WTC11 (cell line): Measurements from ENCODE around the gene MEF2D. TPM values are rescaled to one million over a fixed set of nuclear protein-coding genes. Genes with fewer than 3 reads are reported as not detected.

ENCODE experiments used
- ATAC-seq: fragments of 200-7000 bp; cut with Tn5 transposase; 2 replicates; pipeline ENCODE4 v1.10.0; 2021; ENCODE audit warnings: mild to moderate bottlenecking, moderate library complexity
- CTCF ChIA-PET: fragments of 300-600 bp; sonication (Branson Sonifier 250); formaldehyde crosslinking; loops from one replicate; lab custom pipeline; 2021; ENCODE audit warnings: antibody characterized with exemption; lab: Charles Lee
- POLR2A ChIA-PET: fragments of 350-600 bp; sonication (Branson Sonifier 250); formaldehyde crosslinking; loops from one replicate; lab custom pipeline; 2021; ENCODE audit warnings: antibody characterized with exemption; lab: Charles Lee
- DNase-seq: peaks from one replicate; pipeline ENCODE4 v3.0.0; 2021; ENCODE audit warnings: low spot score
- H3K27ac Mint-ChIP-seq: 2 replicates; pipeline ENCODE4 v1.8.0; 2021; ENCODE audit warnings: mixed read lengths
- H3K27me3 Mint-ChIP-seq: 2 replicates; pipeline ENCODE4 v1.8.0; 2021; ENCODE audit warnings: low read depth, mild to moderate bottlenecking, moderate library complexity, mixed read lengths
- H3K36me3 Mint-ChIP-seq: 2 replicates; pipeline ENCODE4 v1.8.0; 2021; ENCODE audit warnings: mixed read lengths
- H3K4me1 Mint-ChIP-seq: 2 replicates; pipeline ENCODE4 v1.8.0; 2022; ENCODE audit warnings: mixed read lengths
- H3K4me3 Mint-ChIP-seq: 2 replicates; pipeline ENCODE4 v1.8.0; 2021; ENCODE audit warnings: mild to moderate bottlenecking, moderate library complexity, mixed read lengths
- H3K9me3 Mint-ChIP-seq: 2 replicates; pipeline ENCODE4 v1.8.0; 2021; ENCODE audit warnings: mixed read lengths
- MYBL2 ChIP-seq: sonication (generic); formaldehyde crosslinking; IDR thresholded peaks from 2 replicates; pipeline ENCODE4 v1.8.1; 2023; ENCODE audit warnings: mild to moderate bottlenecking, moderate library complexity, missing genetic modification reagents
- NR2C2 ChIP-seq: sonication (generic); formaldehyde crosslinking; IDR thresholded peaks from 2 replicates; pipeline ENCODE4 v1.8.0; 2022; ENCODE audit warnings: mild to moderate bottlenecking, missing genetic modification reagents
- SOX15 ChIP-seq: fragments of 250-450 bp; sonication (Bioruptor Pico); IDR thresholded peaks from 2 replicates; pipeline ENCODE4 v1.9.0; 2021; ENCODE audit warnings: mild to moderate bottlenecking
- ZNF396 ChIP-seq: fragments of 250-450 bp; sonication (Bioruptor Pico); IDR thresholded peaks from 2 replicates; pipeline ENCODE4 v1.8.0; 2021; ENCODE audit warnings: mild to moderate bottlenecking, moderate library complexity, borderline replicate concordance
- total RNA-seq: library from RNA; stranded (reverse); gene quantifications from 3 replicates; pipeline ENCODE4 v1.2.3, GENCODE V29; 2021
- TF ChIP-seq, protein P1 (sequence below): sonication (generic); formaldehyde crosslinking; IDR thresholded peaks from 2 replicates; pipeline ENCODE4 v1.8.0; 2022; ENCODE audit warnings: mild to moderate bottlenecking, missing genetic modification reagents
- TF ChIP-seq, protein P2 (sequence below): sonication (generic); formaldehyde crosslinking; IDR thresholded peaks from 2 replicates; pipeline ENCODE4 v1.8.0; 2022; ENCODE audit warnings: missing genetic modification reagents
- TF ChIP-seq, protein P3 (sequence below): fragments of 250-450 bp; sonication (Bioruptor Pico); IDR thresholded peaks from 2 replicates; pipeline ENCODE4 v1.8.0; 2021; ENCODE audit warnings: mild to moderate bottlenecking
- TF ChIP-seq, protein P4 (sequence below): sonication (generic); formaldehyde crosslinking; IDR thresholded peaks from 2 replicates; pipeline ENCODE4 v1.8.1; 2023; ENCODE audit warnings: mild to moderate bottlenecking, missing genetic modification reagents, moderate library complexity
- TF ChIP-seq, protein P5 (sequence below): fragments of 250-450 bp; sonication (Bioruptor Pico); IDR thresholded peaks from 2 replicates; pipeline ENCODE4 v1.9.0; 2021; ENCODE audit warnings: mild to moderate bottlenecking
- TF ChIP-seq, protein P6 (sequence below): sonication (generic); formaldehyde crosslinking; IDR thresholded peaks from 2 replicates; pipeline ENCODE4 v1.8.0; 2022; ENCODE audit warnings: mild to moderate bottlenecking, missing genetic modification reagents
- TF ChIP-seq, protein P7 (sequence below): fragments of 250-450 bp; sonication (Bioruptor Pico); IDR thresholded peaks from 2 replicates; pipeline ENCODE4 v2.1.2; 2022; ENCODE audit warnings: mild to moderate bottlenecking, moderate library complexity
- TF ChIP-seq, protein P8 (sequence below): sonication (generic); formaldehyde crosslinking; conservative IDR thresholded peaks from 2 replicates; pipeline ENCODE4 v1.8.1; 2022; ENCODE audit warnings: mild to moderate bottlenecking, missing genetic modification reagents
- TF ChIP-seq, protein P9 (sequence below): sonication (generic); formaldehyde crosslinking; conservative IDR thresholded peaks from 2 replicates; pipeline ENCODE4 v1.8.1; 2023; ENCODE audit warnings: mild to moderate bottlenecking, low read depth, missing genetic modification reagents, moderate library complexity

The MEF2D gene
- total RNA-seq, 1 experiment from 2014 or later: 24.1 TPM

DNA sequence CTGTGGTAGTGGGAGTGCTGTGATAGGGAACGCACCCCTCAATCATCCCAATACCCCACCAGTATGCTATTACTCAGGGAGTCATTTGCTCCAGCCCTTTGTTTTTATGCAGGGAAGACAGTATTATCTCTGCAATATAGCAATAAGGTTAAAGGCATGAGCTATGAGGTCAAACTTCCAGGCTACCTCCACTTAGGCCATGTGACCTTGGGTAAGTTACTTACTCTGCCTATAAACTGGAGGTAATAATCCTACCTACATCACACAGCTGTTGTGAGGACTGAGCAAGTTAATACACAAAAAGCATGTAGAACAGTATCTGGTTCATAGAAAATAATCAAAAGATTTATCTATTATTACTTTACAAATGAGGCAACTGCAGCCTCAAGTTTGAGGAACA lies 30.1 kb downstream of the MEF2D start (continued):
- TF ChIP-seq, protein P1, sequence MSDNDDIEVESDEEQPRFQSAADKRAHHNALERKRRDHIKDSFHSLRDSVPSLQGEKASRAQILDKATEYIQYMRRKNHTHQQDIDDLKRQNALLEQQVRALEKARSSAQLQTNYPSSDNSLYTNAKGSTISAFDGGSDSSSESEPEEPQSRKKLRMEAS: no peak
- TF ChIP-seq, protein P2, sequence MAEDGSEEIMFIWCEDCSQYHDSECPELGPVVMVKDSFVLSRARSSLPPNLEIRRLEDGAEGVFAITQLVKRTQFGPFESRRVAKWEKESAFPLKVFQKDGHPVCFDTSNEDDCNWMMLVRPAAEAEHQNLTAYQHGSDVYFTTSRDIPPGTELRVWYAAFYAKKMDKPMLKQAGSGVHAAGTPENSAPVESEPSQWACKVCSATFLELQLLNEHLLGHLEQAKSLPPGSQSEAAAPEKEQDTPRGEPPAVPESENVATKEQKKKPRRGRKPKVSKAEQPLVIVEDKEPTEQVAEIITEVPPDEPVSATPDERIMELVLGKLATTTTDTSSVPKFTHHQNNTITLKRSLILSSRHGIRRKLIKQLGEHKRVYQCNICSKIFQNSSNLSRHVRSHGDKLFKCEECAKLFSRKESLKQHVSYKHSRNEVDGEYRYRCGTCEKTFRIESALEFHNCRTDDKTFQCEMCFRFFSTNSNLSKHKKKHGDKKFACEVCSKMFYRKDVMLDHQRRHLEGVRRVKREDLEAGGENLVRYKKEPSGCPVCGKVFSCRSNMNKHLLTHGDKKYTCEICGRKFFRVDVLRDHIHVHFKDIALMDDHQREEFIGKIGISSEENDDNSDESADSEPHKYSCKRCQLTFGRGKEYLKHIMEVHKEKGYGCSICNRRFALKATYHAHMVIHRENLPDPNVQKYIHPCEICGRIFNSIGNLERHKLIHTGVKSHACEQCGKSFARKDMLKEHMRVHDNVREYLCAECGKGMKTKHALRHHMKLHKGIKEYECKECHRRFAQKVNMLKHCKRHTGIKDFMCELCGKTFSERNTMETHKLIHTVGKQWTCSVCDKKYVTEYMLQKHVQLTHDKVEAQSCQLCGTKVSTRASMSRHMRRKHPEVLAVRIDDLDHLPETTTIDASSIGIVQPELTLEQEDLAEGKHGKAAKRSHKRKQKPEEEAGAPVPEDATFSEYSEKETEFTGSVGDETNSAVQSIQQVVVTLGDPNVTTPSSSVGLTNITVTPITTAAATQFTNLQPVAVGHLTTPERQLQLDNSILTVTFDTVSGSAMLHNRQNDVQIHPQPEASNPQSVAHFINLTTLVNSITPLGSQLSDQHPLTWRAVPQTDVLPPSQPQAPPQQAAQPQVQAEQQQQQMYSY (CRISPR knock-in tag): no peak

DNA sequence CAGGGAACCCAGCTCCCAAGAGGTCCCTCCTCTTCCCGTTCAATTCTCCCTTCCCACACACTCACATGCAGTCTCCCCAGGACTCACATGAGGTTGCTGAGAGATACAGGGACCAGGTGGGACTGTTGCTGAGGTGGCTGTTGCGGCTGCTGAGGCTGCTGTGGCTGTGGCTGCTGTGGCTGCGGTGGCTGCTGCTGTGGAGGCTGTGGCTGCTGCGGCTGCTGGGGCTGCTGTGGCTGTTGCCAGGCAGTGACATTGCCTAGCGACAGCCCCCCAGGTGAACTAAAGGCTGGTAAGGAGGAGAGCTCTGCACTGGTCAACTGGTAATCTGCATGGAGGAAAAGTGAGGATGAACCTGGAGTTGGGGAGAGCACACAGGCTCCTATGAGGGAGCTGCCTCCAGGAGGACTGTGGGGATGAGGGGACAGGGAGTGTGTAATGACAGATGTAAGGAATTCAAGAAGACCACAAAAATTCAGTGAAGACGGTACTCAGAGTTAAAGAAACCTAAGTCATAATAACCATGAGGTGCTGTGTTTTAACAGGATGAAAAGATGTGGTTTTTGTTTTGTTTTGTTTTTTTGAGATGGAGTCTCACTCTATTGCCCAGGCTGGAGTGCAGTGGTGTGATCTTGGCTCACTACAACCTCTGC lies 31.8 kb downstream of the MEF2D start:
- H3K9me3 Mint-ChIP-seq: no peaks in the 10 kb centered on the region
- ATAC-seq (no peak), DNase-seq (no peak)
- POLR2A ChIA-PET: no interaction called here
- H3K4me1 Mint-ChIP-seq: peaks cover 27% of the 10 kb centered on the region
- peaks cover 13% of the 10 kb centered on the region for H3K36me3 Mint-ChIP-seq
- TF ChIP-seq, protein P3, sequence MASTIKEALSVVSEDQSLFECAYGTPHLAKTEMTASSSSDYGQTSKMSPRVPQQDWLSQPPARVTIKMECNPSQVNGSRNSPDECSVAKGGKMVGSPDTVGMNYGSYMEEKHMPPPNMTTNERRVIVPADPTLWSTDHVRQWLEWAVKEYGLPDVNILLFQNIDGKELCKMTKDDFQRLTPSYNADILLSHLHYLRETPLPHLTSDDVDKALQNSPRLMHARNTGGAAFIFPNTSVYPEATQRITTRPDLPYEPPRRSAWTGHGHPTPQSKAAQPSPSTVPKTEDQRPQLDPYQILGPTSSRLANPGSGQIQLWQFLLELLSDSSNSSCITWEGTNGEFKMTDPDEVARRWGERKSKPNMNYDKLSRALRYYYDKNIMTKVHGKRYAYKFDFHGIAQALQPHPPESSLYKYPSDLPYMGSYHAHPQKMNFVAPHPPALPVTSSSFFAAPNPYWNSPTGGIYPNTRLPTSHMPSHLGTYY (CRISPR knock-in tag): no peak
- no peak for TF ChIP-seq SOX15 (CRISPR knock-in tag)
- TF ChIP-seq, protein P4, sequence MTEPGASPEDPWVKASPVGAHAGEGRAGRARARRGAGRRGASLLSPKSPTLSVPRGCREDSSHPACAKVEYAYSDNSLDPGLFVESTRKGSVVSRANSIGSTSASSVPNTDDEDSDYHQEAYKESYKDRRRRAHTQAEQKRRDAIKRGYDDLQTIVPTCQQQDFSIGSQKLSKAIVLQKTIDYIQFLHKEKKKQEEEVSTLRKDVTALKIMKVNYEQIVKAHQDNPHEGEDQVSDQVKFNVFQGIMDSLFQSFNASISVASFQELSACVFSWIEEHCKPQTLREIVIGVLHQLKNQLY (CRISPR knock-in tag): no peak
- TF ChIP-seq ZNF396 (CRISPR knock-in tag): no peak
- TF ChIP-seq, protein P5, sequence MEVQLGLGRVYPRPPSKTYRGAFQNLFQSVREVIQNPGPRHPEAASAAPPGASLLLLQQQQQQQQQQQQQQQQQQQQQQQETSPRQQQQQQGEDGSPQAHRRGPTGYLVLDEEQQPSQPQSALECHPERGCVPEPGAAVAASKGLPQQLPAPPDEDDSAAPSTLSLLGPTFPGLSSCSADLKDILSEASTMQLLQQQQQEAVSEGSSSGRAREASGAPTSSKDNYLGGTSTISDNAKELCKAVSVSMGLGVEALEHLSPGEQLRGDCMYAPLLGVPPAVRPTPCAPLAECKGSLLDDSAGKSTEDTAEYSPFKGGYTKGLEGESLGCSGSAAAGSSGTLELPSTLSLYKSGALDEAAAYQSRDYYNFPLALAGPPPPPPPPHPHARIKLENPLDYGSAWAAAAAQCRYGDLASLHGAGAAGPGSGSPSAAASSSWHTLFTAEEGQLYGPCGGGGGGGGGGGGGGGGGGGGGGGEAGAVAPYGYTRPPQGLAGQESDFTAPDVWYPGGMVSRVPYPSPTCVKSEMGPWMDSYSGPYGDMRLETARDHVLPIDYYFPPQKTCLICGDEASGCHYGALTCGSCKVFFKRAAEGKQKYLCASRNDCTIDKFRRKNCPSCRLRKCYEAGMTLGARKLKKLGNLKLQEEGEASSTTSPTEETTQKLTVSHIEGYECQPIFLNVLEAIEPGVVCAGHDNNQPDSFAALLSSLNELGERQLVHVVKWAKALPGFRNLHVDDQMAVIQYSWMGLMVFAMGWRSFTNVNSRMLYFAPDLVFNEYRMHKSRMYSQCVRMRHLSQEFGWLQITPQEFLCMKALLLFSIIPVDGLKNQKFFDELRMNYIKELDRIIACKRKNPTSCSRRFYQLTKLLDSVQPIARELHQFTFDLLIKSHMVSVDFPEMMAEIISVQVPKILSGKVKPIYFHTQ (CRISPR knock-in tag): no peak
- no peak for TF ChIP-seq NR2C2 (CRISPR knock-in tag)
- TF ChIP-seq, protein P6, sequence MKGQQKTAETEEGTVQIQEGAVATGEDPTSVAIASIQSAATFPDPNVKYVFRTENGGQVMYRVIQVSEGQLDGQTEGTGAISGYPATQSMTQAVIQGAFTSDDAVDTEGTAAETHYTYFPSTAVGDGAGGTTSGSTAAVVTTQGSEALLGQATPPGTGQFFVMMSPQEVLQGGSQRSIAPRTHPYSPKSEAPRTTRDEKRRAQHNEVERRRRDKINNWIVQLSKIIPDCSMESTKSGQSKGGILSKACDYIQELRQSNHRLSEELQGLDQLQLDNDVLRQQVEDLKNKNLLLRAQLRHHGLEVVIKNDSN (CRISPR knock-in tag): no peak
- TF ChIP-seq, protein P7, sequence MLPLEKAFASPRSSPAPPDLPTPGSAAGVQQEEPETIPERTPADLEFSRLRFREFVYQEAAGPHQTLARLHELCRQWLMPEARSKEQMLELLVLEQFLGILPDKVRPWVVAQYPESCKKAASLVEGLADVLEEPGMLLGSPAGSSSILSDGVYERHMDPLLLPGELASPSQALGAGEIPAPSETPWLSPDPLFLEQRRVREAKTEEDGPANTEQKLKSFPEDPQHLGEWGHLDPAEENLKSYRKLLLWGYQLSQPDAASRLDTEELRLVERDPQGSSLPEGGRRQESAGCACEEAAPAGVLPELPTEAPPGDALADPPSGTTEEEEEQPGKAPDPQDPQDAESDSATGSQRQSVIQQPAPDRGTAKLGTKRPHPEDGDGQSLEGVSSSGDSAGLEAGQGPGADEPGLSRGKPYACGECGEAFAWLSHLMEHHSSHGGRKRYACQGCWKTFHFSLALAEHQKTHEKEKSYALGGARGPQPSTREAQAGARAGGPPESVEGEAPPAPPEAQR (CRISPR knock-in tag): no peak
- TF ChIP-seq, protein P8, sequence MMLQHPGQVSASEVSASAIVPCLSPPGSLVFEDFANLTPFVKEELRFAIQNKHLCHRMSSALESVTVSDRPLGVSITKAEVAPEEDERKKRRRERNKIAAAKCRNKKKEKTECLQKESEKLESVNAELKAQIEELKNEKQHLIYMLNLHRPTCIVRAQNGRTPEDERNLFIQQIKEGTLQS: no peak
- TF ChIP-seq MYBL2 (CRISPR knock-in tag): no peak
- TF ChIP-seq, protein P9, sequence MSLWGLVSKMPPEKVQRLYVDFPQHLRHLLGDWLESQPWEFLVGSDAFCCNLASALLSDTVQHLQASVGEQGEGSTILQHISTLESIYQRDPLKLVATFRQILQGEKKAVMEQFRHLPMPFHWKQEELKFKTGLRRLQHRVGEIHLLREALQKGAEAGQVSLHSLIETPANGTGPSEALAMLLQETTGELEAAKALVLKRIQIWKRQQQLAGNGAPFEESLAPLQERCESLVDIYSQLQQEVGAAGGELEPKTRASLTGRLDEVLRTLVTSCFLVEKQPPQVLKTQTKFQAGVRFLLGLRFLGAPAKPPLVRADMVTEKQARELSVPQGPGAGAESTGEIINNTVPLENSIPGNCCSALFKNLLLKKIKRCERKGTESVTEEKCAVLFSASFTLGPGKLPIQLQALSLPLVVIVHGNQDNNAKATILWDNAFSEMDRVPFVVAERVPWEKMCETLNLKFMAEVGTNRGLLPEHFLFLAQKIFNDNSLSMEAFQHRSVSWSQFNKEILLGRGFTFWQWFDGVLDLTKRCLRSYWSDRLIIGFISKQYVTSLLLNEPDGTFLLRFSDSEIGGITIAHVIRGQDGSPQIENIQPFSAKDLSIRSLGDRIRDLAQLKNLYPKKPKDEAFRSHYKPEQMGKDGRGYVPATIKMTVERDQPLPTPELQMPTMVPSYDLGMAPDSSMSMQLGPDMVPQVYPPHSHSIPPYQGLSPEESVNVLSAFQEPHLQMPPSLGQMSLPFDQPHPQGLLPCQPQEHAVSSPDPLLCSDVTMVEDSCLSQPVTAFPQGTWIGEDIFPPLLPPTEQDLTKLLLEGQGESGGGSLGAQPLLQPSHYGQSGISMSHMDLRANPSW (CRISPR knock-in tag): no peak
- CTCF ChIA-PET: interaction anchor here (1.0 to 3.1 kb wide), 2 partner anchors 12 to 23 kb away, joined by 3 to 21 read pairs; no protein-coding TSS in a partner anchor
- no peak overlapping the region for H3K4me3 Mint-ChIP-seq
- H3K27ac Mint-ChIP-seq: no peak overlapping the region
- H3K27me3 Mint-ChIP-seq: no peaks in the 10 kb centered on the region
